OCI-LY3 (cell line): Measurements from ENCODE around the gene HOXB3.

Source experiments
- CTCF ChIP-seq: fragments of 200-600, 300-600 bp; sonication (generic); IDR thresholded peaks from 2 replicates; pipeline ENCODE4 v1.5.1; 2014; ENCODE audit warnings: antibody characterized with exemption, low read length, low read depth
- EZH2phosphoT487 ChIP-seq: fragments of 200-600 bp; shearing (Covaris generic); IDR thresholded peaks from 2 replicates; pipeline ENCODE4 v1.6.1; 2018; ENCODE audit warnings: antibody characterized with exemption, mixed run types, low read depth

GRCh38 chr17:48633266-48633677 lies 43.2 kb upstream of the HOXB3 start:
- TF ChIP-seq CTCF (no peak), EZH2phosphoT487 (no peak)
